Peyer's patch (tissue), 4 donors: Measurements from ENCODE around the gene APBB3.

Experiments used
- CTCF ChIP-seq, 6 experiments: fragments of 450-650 bp in 4 of 6; fragments of 200-600 bp in 2 of 6; sonication (generic) in 1 of 6; IDR thresholded peaks; one replicate each; pipeline ENCODE4 v1.5.1; 2017 to 2019; ENCODE audit warnings: antibody characterized with exemption in 6 of 6, mild to moderate bottlenecking in 3 of 6, moderate library complexity in 1 of 6
- POLR2A ChIP-seq, 2 donors: fragments of 450-650 bp; IDR thresholded peaks; one replicate each; pipeline ENCODE4 v1.5.1; 2017; ENCODE audit warnings: antibody characterized with exemption in 2 of 2, mild to moderate bottlenecking in 2 of 2, moderate library complexity in 2 of 2

DNA sequence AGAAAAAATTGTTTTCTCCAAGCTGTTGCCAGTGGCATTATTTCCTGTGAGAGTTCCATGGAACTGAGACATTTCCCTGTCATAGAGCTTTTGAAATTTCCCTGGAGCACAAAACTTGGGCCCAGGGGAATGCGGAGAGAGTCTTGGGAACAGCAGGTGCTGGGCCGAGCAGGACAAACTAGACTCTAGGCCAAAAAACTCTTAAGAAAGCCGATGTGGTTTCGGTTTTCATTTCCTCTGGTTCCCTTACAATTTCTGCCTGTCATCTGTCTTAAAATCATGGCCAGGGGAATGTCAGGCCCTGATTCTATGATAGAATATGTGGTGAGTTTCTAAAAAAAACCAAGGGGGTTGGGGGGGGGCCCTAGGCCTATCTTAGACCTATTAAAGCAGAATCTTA, 4.8 kb upstream of the APBB3 start:
- TF ChIP-seq CTCF (IDR thresholded peaks at IDR 0.05) (no peak), POLR2A (IDR thresholded peaks at IDR 0.05) (no peak)
